NCI-H2196 (cell line): ENCODE measurements around the gene HABP2.

Experiments used
- DNase-seq: peaks from one replicate; lab custom pipeline; 2025; ENCODE audit not compliant: unreplicated experiment; lab: John Stamatoyannopoulos, UW

The HABP2 gene

GRCh38 chr10:113525713-113526112, 27.1 kb upstream of the HABP2 start:
- DNase-seq: no peak

- DNase-seq: no peak
Observed at GRCh38 chr10:113527211-113527906, 25.5 kb upstream of the HABP2 start.

GRCh38 chr10:113528876-113529275, 24.0 kb upstream of the HABP2 start:
- DNase-seq: no peak

- no peak for DNase-seq
Observed at GRCh38 chr10:113529575-113529974, 23.3 kb upstream of the HABP2 start.

GRCh38 chr10:113530476-113530875, 22.4 kb upstream of the HABP2 start:
- DNase-seq: no peak

- no peak for DNase-seq
Observed at GRCh38 chr10:113532724-113533123, 20.1 kb upstream of the HABP2 start.

- DNase-seq: no peak
Observed at GRCh38 chr10:113533801-113534200, 19.1 kb upstream of the HABP2 start.

- DNase-seq: no peak
Observed at GRCh38 chr10:113534423-113534822, 18.4 kb upstream of the HABP2 start.

GRCh38 chr10:113537672-113538071, 15.2 kb upstream of the HABP2 start:
- no peak for DNase-seq

- no peak for DNase-seq
Observed at GRCh38 chr10:113538151-113538550, 14.7 kb upstream of the HABP2 start.

- DNase-seq: no peak
Observed at GRCh38 chr10:113539789-113540188, 13.1 kb upstream of the HABP2 start.

GRCh38 chr10:113540845-113541548, 11.9 kb upstream of the HABP2 start:
- DNase-seq: no peak

- DNase-seq: no peak
Observed at GRCh38 chr10:113541549-113541927, 11.3 kb upstream of the HABP2 start.

GRCh38 chr10:113543107-113543955, 9.5 kb upstream of the HABP2 start:
- no peak for DNase-seq

GRCh38 chr10:113544392-113544791, 8.5 kb upstream of the HABP2 start:
- DNase-seq: no peak

GRCh38 chr10:113547426-113547825, 5.4 kb upstream of the HABP2 start:
- no peak for DNase-seq

- DNase-seq: no peak
Observed at GRCh38 chr10:113549856-113550255, 3.0 kb upstream of the HABP2 start.

- no peak for DNase-seq
Observed at GRCh38 chr10:113550365-113550764, 2.5 kb upstream of the HABP2 start.

GRCh38 chr10:113552014-113552413, 839 bp upstream of the HABP2 start:
- no peak for DNase-seq

- no peak for DNase-seq
Observed at GRCh38 chr10:113553149-113553548, 296 bp downstream of the HABP2 start.

GRCh38 chr10:113554214-113554613, 1.4 kb downstream of the HABP2 start:
- DNase-seq: no peak

GRCh38 chr10:113555245-113555644, 2.4 kb downstream of the HABP2 start:
- DNase-seq: no peak
